BJ (cell line): ENCODE data around the gene WASF3. TPM values are rescaled to one million over a fixed set of nuclear protein-coding genes. Genes with fewer than 3 reads are reported as not detected.

Experiments
- CTCF ChIA-PET: fragments of 350-600 bp; formaldehyde crosslinking; extraction: SDS; loops from one replicate; lab custom pipeline; 2021; ENCODE audit warnings: antibody characterized with exemption, inconsistent platforms; lab: Yijun Ruan, JAX
- POLR2A ChIA-PET: fragments of 300-600 bp; sonication (Branson Sonifier 250); formaldehyde crosslinking; extraction: SDS; loops from one replicate; lab custom pipeline; 2021; ENCODE audit warnings: antibody characterized with exemption; lab: Charles Lee
- DNase-seq: peaks from one replicate; pipeline ENCODE4 v3.0.0-alpha.2; 2011; ENCODE audit warnings: low read depth
- H3K27me3 ChIP-seq: 2 replicates; pipeline ENCODE4 v1.6.0; 2011; ENCODE audit warnings: low read length; ENCODE audit not compliant: control insufficient read depth, insufficient read depth
- H3K36me3 ChIP-seq: 2 replicates; pipeline ENCODE4 v1.5.1; 2011; ENCODE audit warnings: low read length; ENCODE audit not compliant: control insufficient read depth, insufficient read depth
- H3K4me3 ChIP-seq: 2 replicates; pipeline ENCODE4 v1.5.1; 2011; ENCODE audit warnings: low read depth, mild to moderate bottlenecking, control low read depth, low read length
- polyA plus RNA-seq: library from polyadenylated mRNA; depleted of rRNA; stranded (reverse); fragments of >200 nt; gene quantifications from 2 replicates; pipeline ENCODE4 v1.2.3, GENCODE V29; 2011
- TF ChIP-seq, protein P1 (sequence below): IDR thresholded peaks from 2 replicates; pipeline ENCODE4 v1.5.1; 2011; ENCODE audit warnings: low read depth, mild to moderate bottlenecking, control low read depth, inconsistent platforms, low read length, moderate library complexity; ENCODE audit not compliant: insufficient read depth

The WASF3 gene
- polyA plus RNA-seq, 1 experiment, result 9.5 TPM

GRCh38 chr13:26694609-26695359, 137.3 kb downstream of the WASF3 start:
- TF ChIP-seq, protein P1, sequence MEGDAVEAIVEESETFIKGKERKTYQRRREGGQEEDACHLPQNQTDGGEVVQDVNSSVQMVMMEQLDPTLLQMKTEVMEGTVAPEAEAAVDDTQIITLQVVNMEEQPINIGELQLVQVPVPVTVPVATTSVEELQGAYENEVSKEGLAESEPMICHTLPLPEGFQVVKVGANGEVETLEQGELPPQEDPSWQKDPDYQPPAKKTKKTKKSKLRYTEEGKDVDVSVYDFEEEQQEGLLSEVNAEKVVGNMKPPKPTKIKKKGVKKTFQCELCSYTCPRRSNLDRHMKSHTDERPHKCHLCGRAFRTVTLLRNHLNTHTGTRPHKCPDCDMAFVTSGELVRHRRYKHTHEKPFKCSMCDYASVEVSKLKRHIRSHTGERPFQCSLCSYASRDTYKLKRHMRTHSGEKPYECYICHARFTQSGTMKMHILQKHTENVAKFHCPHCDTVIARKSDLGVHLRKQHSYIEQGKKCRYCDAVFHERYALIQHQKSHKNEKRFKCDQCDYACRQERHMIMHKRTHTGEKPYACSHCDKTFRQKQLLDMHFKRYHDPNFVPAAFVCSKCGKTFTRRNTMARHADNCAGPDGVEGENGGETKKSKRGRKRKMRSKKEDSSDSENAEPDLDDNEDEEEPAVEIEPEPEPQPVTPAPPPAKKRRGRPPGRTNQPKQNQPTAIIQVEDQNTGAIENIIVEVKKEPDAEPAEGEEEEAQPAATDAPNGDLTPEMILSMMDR, result no peak
- no peak overlapping the region for H3K4me3 ChIP-seq
- ChIA-PET POLR2A (no interaction called here), CTCF (interaction anchor here (0.6 to 6.5 kb wide), 4 partner anchors 11 to 509 kb away, joined by 3 to 116 read pairs (median 4); no protein-coding TSS in a partner anchor)
- H3K27me3 ChIP-seq, result no peaks in the 10 kb centered on the region
- H3K36me3 ChIP-seq, result no peaks in the 10 kb centered on the region; the same call in 1 of the 2 replicates
- DNase-seq, result no peak

DNA sequence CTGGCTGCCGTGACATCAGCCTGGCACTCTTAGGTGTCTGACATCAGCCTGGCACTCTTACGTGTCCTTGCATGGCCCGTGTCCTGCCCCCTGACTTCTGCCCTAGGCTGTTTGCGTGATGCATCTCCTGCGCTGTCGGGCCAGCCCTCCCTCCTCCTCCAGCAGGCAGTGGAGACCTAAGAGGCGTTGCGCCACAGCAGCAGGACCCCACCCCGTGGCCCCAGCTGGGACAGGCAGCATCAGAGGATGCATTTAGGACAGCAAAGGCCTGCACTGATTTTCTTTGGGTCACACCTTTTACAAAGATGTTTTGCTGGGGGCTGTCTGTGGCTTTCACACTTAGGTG, 137.8 kb downstream of the WASF3 start:
- CTCF ChIA-PET, result interaction anchor here (1.1 to 6.5 kb wide), 4 partner anchors 11 to 510 kb away, joined by 3 to 116 read pairs (median 34); no protein-coding TSS in a partner anchor

GRCh38 chr13:26695891-26696311, 138.4 kb downstream of the WASF3 start:
- POLR2A ChIA-PET, result no interaction called here
- TF ChIP-seq, protein P1, result no peak
- CTCF ChIA-PET, result interaction anchor here (0.6 to 6.5 kb wide), 4 partner anchors 12 to 511 kb away, joined by 4 to 116 read pairs (median 36); no protein-coding TSS in a partner anchor
- DNase-seq, result no peak
- Histone ChIP-seq H3K36me3 (no peaks in the 10 kb centered on the region; the same call in 1 of the 2 replicates), H3K4me3 (no peak overlapping the region), H3K27me3 (no peaks in the 10 kb centered on the region)

More for the DNA sequence above, 137.8 kb downstream of the WASF3 start:
- no peak for DNase-seq
- TF ChIP-seq, protein P1, result no peak
- Histone ChIP-seq H3K27me3 (no peaks in the 10 kb centered on the region), H3K4me3 (no peak overlapping the region), H3K36me3 (no peaks in the 10 kb centered on the region; the same call in 1 of the 2 replicates)
- POLR2A ChIA-PET, result no interaction called here

- ChIA-PET CTCF (interaction anchor here (0.6 to 6.5 kb wide), 8 partner anchors 10 to 512 kb away, joined by 3 to 116 read pairs (median 7); partner anchors contain the start of gene RNF6), POLR2A (no interaction called here)
- no peaks in the 10 kb centered on the region for H3K27me3 ChIP-seq
- DNase-seq, result no peak
- no peak overlapping the region for H3K4me3 ChIP-seq
- TF ChIP-seq, protein P1, result no peak
- H3K36me3 ChIP-seq, result no peaks in the 10 kb centered on the region; the same call in 1 of the 2 replicates
These were observed 139.8 kb downstream of the WASF3 start for GRCh38 chr13:26697069-26697955.
